ENCODE measurements around the gene TMEM151B.

DNA sequence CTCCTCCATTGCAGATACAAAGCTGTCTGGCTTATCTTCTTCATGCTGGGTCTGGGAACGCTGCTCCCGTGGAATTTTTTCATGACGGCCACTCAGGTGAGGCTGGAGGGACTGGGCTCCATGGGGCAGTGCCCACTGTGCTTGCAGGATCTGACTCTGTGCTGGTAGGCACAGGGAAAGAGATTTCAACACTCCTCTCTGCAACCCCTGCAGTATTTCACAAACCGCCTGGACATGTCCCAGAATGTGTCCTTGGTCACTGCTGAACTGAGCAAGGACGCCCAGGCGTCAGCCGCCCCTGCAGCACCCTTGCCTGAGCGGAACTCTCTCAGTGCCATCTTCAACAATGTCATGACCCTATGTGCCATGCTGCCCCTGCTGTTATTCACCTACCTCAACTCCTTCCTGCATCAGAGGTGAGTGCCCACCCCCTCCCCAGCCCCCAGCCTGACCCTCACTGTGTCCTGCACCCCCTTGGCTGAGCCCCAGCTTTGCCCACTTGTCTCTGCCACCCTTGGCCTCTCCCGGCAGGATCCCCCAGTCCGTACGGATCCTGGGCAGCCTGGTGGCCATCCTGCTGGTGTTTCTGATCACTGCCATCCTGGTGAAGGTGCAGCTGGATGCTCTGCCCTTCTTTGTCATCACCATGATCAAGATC lies 40.7 kb upstream of the TMEM151B start:
- TF ChIP-seq, protein P1, sequence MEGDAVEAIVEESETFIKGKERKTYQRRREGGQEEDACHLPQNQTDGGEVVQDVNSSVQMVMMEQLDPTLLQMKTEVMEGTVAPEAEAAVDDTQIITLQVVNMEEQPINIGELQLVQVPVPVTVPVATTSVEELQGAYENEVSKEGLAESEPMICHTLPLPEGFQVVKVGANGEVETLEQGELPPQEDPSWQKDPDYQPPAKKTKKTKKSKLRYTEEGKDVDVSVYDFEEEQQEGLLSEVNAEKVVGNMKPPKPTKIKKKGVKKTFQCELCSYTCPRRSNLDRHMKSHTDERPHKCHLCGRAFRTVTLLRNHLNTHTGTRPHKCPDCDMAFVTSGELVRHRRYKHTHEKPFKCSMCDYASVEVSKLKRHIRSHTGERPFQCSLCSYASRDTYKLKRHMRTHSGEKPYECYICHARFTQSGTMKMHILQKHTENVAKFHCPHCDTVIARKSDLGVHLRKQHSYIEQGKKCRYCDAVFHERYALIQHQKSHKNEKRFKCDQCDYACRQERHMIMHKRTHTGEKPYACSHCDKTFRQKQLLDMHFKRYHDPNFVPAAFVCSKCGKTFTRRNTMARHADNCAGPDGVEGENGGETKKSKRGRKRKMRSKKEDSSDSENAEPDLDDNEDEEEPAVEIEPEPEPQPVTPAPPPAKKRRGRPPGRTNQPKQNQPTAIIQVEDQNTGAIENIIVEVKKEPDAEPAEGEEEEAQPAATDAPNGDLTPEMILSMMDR (IDR thresholded peaks at IDR 0.05; ENCODE audit: poor library complexity): no peak
- TF ChIP-seq EZH2 (IDR thresholded peaks at IDR 0.05; ENCODE audit: borderline replicate concordance): no peak
